Measurements from ENCODE around the gene CACNA1B.
"Not testable (repeated sequence)": the region's sequence is repeated elsewhere in the genome, so short reads cannot be mapped to it uniquely, and the experiment has no call there.

Gene CACNA1B

DNA sequence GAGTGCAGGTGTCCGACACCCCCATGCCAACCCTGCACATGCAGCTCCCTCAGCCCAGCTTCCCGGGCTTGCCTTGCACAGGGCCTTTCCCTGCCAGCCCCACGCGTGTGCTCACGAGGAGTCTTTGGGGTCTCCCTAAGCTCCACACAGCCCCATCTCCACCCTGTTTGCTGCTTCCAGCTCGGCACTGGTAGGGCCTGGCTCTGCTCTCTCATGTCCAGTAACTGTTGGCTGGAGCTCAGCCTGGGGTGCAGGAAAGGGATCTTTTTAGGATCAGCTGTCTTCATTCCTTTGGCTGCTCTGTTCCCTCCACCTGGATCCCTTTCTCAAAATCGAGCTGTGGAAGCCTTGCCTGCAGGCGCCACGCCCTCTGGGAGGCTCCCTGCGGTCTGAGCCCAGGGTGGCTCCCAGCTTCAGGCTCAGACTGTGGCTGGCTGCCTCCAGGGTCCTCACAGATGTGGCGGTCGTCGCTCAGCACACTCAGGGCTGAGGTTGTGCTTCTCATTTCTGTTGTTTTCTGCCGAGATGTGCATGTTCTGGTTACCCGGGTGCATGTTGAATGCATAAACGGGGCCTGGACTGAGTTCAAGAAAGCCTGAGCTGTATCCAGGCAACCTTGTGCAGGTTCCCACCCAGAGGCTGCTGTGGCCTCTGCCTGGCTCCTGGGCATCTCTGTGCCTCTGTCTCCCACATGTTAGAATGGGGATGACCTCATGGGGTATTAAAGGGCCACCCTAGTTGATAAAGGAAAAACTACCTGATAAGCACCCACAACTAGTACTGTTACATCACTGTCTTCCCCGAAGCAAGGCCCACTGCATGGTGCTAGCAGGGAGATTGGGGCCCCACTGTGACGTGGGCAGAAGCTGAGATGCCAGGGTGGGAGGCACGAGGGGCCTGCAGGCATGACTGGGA lies 4.3 kb downstream of the CACNA1B start:
- no peak overlapping the region for H3K9ac ChIP-seq (ENCODE audit: low read length)
- H3K79me2 ChIP-seq (ENCODE audit: low read length): no peaks in the 10 kb centered on the region
- no peaks in the 10 kb centered on the region for H3K9me3 ChIP-seq (replicated peaks; ENCODE audit: insufficient read depth, low read length)
- peaks cover 7% of the 10 kb centered on the region for H3K27me3 ChIP-seq (replicated peaks; ENCODE audit: insufficient read depth, low read length)
- TF ChIP-seq, protein P1, sequence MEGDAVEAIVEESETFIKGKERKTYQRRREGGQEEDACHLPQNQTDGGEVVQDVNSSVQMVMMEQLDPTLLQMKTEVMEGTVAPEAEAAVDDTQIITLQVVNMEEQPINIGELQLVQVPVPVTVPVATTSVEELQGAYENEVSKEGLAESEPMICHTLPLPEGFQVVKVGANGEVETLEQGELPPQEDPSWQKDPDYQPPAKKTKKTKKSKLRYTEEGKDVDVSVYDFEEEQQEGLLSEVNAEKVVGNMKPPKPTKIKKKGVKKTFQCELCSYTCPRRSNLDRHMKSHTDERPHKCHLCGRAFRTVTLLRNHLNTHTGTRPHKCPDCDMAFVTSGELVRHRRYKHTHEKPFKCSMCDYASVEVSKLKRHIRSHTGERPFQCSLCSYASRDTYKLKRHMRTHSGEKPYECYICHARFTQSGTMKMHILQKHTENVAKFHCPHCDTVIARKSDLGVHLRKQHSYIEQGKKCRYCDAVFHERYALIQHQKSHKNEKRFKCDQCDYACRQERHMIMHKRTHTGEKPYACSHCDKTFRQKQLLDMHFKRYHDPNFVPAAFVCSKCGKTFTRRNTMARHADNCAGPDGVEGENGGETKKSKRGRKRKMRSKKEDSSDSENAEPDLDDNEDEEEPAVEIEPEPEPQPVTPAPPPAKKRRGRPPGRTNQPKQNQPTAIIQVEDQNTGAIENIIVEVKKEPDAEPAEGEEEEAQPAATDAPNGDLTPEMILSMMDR (IDR thresholded peaks at IDR 0.05; ENCODE audit: low read length): no peak
- no peak for TF ChIP-seq EZH2phosphoT487 (IDR thresholded peaks at IDR 0.05; ENCODE audit: low read length)
- TF ChIP-seq EZH2 (optimal IDR thresholded peaks at IDR 0.05; ENCODE audit: low read depth, low read length): no peak
- H3K4me3 ChIP-seq (ENCODE audit: low read length): no peak overlapping the region
- H3F3A ChIP-seq (ENCODE audit: insufficient read depth, low read length): no peaks in the 10 kb centered on the region
- no peak overlapping the region for H3K4me2 ChIP-seq (ENCODE audit: low read depth, low read length)
- H3K36me3 ChIP-seq (replicated peaks; ENCODE audit: insufficient read depth, low read length): no peaks in the 10 kb centered on the region
- no peak overlapping the region for H2AFZ ChIP-seq (ENCODE audit: low read length)
- no peaks in the 10 kb centered on the region for H4K20me1 ChIP-seq (ENCODE audit: insufficient read depth, low read length)
- DNase-seq: no peak
- H3K9me2 ChIP-seq (replicated peaks; ENCODE audit: insufficient read depth, low read length): no peaks in the 10 kb centered on the region
- H3K4me1 ChIP-seq (ENCODE audit: low read length): no peaks in the 10 kb centered on the region
- no peak overlapping the region for H3K27ac ChIP-seq (ENCODE audit: low read length)

DNA sequence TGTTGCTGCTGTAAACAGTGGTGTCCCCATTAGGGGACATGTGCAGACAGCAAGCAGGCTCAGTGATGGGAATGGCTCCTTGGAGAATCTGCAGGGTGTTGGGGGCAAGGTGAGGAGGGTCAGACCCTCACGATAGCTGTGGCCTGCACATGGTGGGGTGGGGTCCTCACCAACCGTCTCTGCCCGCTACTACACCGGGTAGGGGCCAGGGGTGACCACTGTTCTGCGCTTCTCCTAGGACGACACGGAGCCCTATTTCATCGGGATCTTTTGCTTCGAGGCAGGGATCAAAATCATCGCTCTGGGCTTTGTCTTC lies 4.9 kb downstream of the CACNA1B start:
- H3K27ac ChIP-seq (ENCODE audit: low read length): no peak overlapping the region
- TF ChIP-seq, protein P1 (IDR thresholded peaks at IDR 0.05; ENCODE audit: low read length): no peak
- TF ChIP-seq EZH2 (optimal IDR thresholded peaks at IDR 0.05; ENCODE audit: low read depth, low read length) (no peak), EZH2phosphoT487 (IDR thresholded peaks at IDR 0.05; ENCODE audit: low read length) (no peak)
- no peak for DNase-seq
- no peaks in the 10 kb centered on the region for H3K9me3 ChIP-seq (replicated peaks; ENCODE audit: insufficient read depth, low read length)
- H3K79me2 ChIP-seq (ENCODE audit: low read length): no peaks in the 10 kb centered on the region
- H3K27me3 ChIP-seq (replicated peaks; ENCODE audit: insufficient read depth, low read length): peaks cover 7% of the 10 kb centered on the region
- no peak overlapping the region for H3K4me3 ChIP-seq (ENCODE audit: low read length)
- no peak overlapping the region for H2AFZ ChIP-seq (ENCODE audit: low read length)
- H3K4me1 ChIP-seq (ENCODE audit: low read length): no peaks in the 10 kb centered on the region
- H3K9ac ChIP-seq (ENCODE audit: low read length): no peak overlapping the region
- H4K20me1 ChIP-seq (ENCODE audit: insufficient read depth, low read length): no peaks in the 10 kb centered on the region
- H3K36me3 ChIP-seq (replicated peaks; ENCODE audit: insufficient read depth, low read length): no peaks in the 10 kb centered on the region
- no peak overlapping the region for H3K4me2 ChIP-seq (ENCODE audit: low read depth, low read length)
- H3F3A ChIP-seq (ENCODE audit: insufficient read depth, low read length): no peaks in the 10 kb centered on the region
- H3K9me2 ChIP-seq (replicated peaks; ENCODE audit: insufficient read depth, low read length): no peaks in the 10 kb centered on the region

DNA sequence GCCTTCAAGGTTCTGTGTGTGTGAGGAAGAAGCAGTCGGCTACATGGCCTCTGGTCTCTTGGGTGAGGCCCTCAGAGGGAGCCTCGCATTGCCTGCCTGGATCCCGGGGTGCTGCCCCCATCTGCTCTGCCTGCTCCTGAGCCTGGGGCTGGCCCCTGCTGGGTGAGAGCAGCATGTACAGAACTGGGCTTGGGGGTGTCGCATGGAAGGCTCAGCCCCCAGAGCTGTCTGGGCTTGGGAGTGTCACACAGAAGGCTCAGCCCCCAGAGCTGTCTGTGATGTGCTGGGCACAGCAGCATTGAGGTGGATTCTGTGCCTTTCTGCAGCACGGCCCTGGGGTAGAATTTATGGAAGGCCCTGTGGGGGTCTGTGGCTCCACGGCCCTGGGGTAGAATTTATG lies 6.4 kb downstream of the CACNA1B start:
- not testable (repeated sequence) for H2AFZ ChIP-seq (ENCODE audit: low read length); H3F3A ChIP-seq (ENCODE audit: insufficient read depth, low read length); H3K4me1 ChIP-seq (ENCODE audit: low read length); H3K4me2 ChIP-seq (ENCODE audit: low read depth, low read length); H3K9ac ChIP-seq (ENCODE audit: low read length); H3K79me2 ChIP-seq (ENCODE audit: low read length); H3K27ac ChIP-seq (ENCODE audit: low read length); H3K4me3 ChIP-seq (ENCODE audit: low read length); H3K27me3 ChIP-seq (replicated peaks; ENCODE audit: insufficient read depth, low read length); H3K9me3 ChIP-seq (replicated peaks; ENCODE audit: insufficient read depth, low read length); H4K20me1 ChIP-seq (ENCODE audit: insufficient read depth, low read length); H3K9me2 ChIP-seq (replicated peaks; ENCODE audit: insufficient read depth, low read length); H3K36me3 ChIP-seq (replicated peaks; ENCODE audit: insufficient read depth, low read length); DNase-seq

DNA sequence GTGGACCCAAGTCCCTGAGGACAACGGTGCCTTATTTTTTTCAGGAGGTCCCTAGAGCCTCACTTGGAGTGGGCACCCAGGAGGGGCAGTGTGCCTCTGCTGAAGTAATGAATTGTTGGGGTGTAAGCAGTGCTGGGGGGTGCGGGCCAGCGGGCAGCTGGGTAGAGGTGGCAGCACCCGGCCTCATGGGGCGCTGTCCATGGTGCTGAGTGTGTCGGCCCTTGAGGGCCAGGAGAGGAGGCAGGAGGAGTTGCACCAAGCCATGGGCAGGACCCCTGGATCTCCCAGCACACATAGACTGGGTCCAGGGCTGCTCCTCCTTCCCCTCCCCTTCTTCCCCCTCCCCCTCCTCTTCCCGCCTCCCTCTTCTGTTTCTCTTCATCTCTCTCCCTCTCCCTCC lies 7.0 kb downstream of the CACNA1B start:
- not testable (repeated sequence) for H3K27me3 ChIP-seq (replicated peaks; ENCODE audit: insufficient read depth, low read length); H3K36me3 ChIP-seq (replicated peaks; ENCODE audit: insufficient read depth, low read length); H3K9me2 ChIP-seq (replicated peaks; ENCODE audit: insufficient read depth, low read length); H2AFZ ChIP-seq (ENCODE audit: low read length); H3F3A ChIP-seq (ENCODE audit: insufficient read depth, low read length); H3K27ac ChIP-seq (ENCODE audit: low read length); DNase-seq; H3K9ac ChIP-seq (ENCODE audit: low read length); H3K4me1 ChIP-seq (ENCODE audit: low read length); H3K4me2 ChIP-seq (ENCODE audit: low read depth, low read length); H3K9me3 ChIP-seq (replicated peaks; ENCODE audit: insufficient read depth, low read length); H4K20me1 ChIP-seq (ENCODE audit: insufficient read depth, low read length); H3K79me2 ChIP-seq (ENCODE audit: low read length); H3K4me3 ChIP-seq (ENCODE audit: low read length)

DNA sequence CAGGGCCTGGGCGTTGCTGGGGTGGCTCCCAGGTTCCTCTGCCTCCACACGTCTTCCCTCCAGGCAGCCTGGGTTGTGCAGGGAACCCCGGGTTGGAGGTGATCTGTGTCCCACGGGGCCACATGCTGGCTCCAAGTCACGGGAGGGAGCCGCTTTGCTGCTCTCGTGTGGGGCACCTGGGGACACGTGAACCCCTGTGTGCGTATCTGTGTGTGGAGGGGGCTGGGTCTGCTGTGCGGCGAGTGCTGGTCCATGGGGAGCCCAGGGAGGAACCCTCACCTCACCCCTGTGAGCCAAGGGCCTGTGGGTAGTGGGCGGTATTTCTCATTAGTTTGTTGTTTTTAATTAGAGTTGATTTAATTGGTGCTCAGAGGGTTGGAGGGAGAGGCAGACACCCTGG lies 7.5 kb downstream of the CACNA1B start:
- not testable (repeated sequence) for H4K20me1 ChIP-seq (ENCODE audit: insufficient read depth, low read length); H3F3A ChIP-seq (ENCODE audit: insufficient read depth, low read length); H3K27ac ChIP-seq (ENCODE audit: low read length); H3K27me3 ChIP-seq (replicated peaks; ENCODE audit: insufficient read depth, low read length); H3K4me3 ChIP-seq (ENCODE audit: low read length); H2AFZ ChIP-seq (ENCODE audit: low read length); H3K36me3 ChIP-seq (replicated peaks; ENCODE audit: insufficient read depth, low read length); H3K9me3 ChIP-seq (replicated peaks; ENCODE audit: insufficient read depth, low read length); H3K4me1 ChIP-seq (ENCODE audit: low read length); H3K4me2 ChIP-seq (ENCODE audit: low read depth, low read length); H3K9ac ChIP-seq (ENCODE audit: low read length); H3K9me2 ChIP-seq (replicated peaks; ENCODE audit: insufficient read depth, low read length); H3K79me2 ChIP-seq (ENCODE audit: low read length); DNase-seq

DNA sequence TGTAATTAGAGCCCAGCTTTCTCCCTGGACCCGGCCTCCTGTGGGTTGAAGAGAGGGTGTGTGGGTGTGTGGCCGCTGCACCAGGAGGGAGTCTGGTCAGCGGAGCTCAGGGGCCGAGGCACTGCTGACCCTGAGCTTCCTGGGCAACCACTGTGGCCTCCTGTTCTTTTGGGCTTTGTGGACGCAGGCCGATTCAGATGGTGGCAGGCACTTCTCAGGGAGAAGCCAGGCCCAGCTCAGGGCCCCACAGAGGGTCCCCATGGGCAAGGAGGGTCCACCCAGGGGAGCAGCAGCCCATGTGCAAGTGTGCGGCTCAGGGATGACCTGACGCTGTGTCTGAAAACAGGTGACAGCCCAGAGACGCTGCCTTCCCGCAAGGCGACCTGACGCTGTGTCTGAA lies 11.0 kb downstream of the CACNA1B start:
- not testable (repeated sequence) for H3K9me2 ChIP-seq (replicated peaks; ENCODE audit: insufficient read depth, low read length); H3K4me2 ChIP-seq (ENCODE audit: low read depth, low read length); DNase-seq; H3K27ac ChIP-seq (ENCODE audit: low read length); H2AFZ ChIP-seq (ENCODE audit: low read length); H3K9me3 ChIP-seq (replicated peaks; ENCODE audit: insufficient read depth, low read length); H3K79me2 ChIP-seq (ENCODE audit: low read length); H3K4me1 ChIP-seq (ENCODE audit: low read length); H3F3A ChIP-seq (ENCODE audit: insufficient read depth, low read length); H4K20me1 ChIP-seq (ENCODE audit: insufficient read depth, low read length); H3K9ac ChIP-seq (ENCODE audit: low read length); H3K4me3 ChIP-seq (ENCODE audit: low read length); H3K36me3 ChIP-seq (replicated peaks; ENCODE audit: insufficient read depth, low read length)
- H3K27me3 ChIP-seq (replicated peaks; ENCODE audit: insufficient read depth, low read length): peaks cover 27% of the 10 kb centered on the region
